HCT116 (cell line): ENCODE results near the gene ZFHX3.

ENCODE experiments used
- ATF3 ChIP-seq: IDR thresholded peaks from 2 replicates; pipeline ENCODE4 v1.6.1; 2012
- CEBPB ChIP-seq: IDR thresholded peaks from 2 replicates; pipeline ENCODE4 v1.6.1; 2012; ENCODE audit warnings: low read depth
- CTCF ChIP-seq, 3 experiments: fragments of 200-600 bp in 1 of 3; sonication (generic) in 1 of 3; IDR thresholded peaks in 2 of 3; conservative IDR thresholded peaks in 1 of 3; 2 replicates each; pipeline ENCODE4 v1.5.1; 2012 to 2017; ENCODE audit warnings: low read depth in 2 of 3, low read length in 2 of 3, antibody characterized with exemption in 1 of 3, borderline replicate concordance in 1 of 3, control low read depth in 1 of 3, mild to moderate bottlenecking in 1 of 3, mixed read lengths in 1 of 3, mixed run types in 1 of 3, moderate library complexity in 1 of 3; ENCODE audit not compliant: insufficient read depth in 1 of 3
- EZH2 ChIP-seq: fragments of 200-600 bp; sonication (generic); IDR thresholded peaks from 2 replicates; pipeline ENCODE4 v1.6.1; 2017; ENCODE audit warnings: antibody characterized with exemption, mixed run types
- EZH2phosphoT487 ChIP-seq: fragments of 200-600 bp; IDR thresholded peaks from 2 replicates; pipeline ENCODE4 v1.6.1; 2018; ENCODE audit warnings: antibody characterized with exemption, borderline replicate concordance
- FOSL1 ChIP-seq: IDR thresholded peaks from 2 replicates; pipeline ENCODE4 v1.6.1; 2012; ENCODE audit warnings: low read depth
- POLR2A ChIP-seq: IDR thresholded peaks from 2 replicates; pipeline ENCODE4 v1.7.0; 2011; ENCODE audit warnings: borderline replicate concordance; ENCODE audit not compliant: insufficient read depth, insufficient read length; ENCODE audit errors: extremely low read depth
- POLR2AphosphoS5 ChIP-seq: IDR thresholded peaks from 2 replicates; pipeline ENCODE4 v1.6.1; 2011; ENCODE audit warnings: mild to moderate bottlenecking, low read depth, low read length, moderate library complexity
- RAD21 ChIP-seq: IDR thresholded peaks from 2 replicates; pipeline ENCODE4 v1.6.1; 2012; ENCODE audit warnings: low read depth, mild to moderate bottlenecking
- SIN3A ChIP-seq: IDR thresholded peaks from 2 replicates; pipeline ENCODE4 v1.6.1; 2012; ENCODE audit warnings: low read depth
- ZFX ChIP-seq: fragments of 450-650 bp; IDR thresholded peaks from 2 replicates; pipeline ENCODE4 v1.6.1; 2017
- ZNF274 ChIP-seq: fragments of 200-500 bp; sonication (Bioruptor generic); IDR thresholded peaks from 2 replicates; pipeline ENCODE4 v1.6.1; 2014; ENCODE audit warnings: mild to moderate bottlenecking, low read depth, low read length, inconsistent platforms

GRCh38 chr16:73067671-73068540, 20.0 kb upstream of the ZFHX3 start:
- TF ChIP-seq FOSL1 (no peak), CTCF (IDR thresholded peaks at IDR 0.05 in 2 of 3, conservative IDR thresholded peaks at IDR 0.05 in 1 of 3; ENCODE audit: borderline replicate concordance in 1 of 3, insufficient read depth in 1 of 3, low read depth in 2 of 3, low read length in 2 of 3) (no peak), POLR2AphosphoS5 (no peak), SIN3A (no peak), POLR2A (no peak), ZFX (no peak), CEBPB (no peak), ATF3 (no peak), EZH2phosphoT487 (no peak), EZH2 (no peak), ZNF274 (no peak), RAD21 (no peak)
